GM23248 (cell line): ENCODE data around the gene TCF25.

Experiments
- EZH2 ChIP-seq: fragments of 200-600 bp; sonication (generic); IDR thresholded peaks from 2 replicates; pipeline ENCODE4 v1.6.1; 2018; ENCODE audit warnings: antibody characterized with exemption, mild to moderate bottlenecking; ENCODE audit not compliant: insufficient read depth, poor library complexity, severe bottlenecking
- EZH2phosphoT487 ChIP-seq: fragments of 200-600 bp; sonication (generic); IDR thresholded peaks from 2 replicates; pipeline ENCODE4 v1.6.1; 2018; ENCODE audit warnings: antibody characterized with exemption, moderate library complexity, mild to moderate bottlenecking, low read depth; ENCODE audit not compliant: insufficient read depth

- TF ChIP-seq EZH2phosphoT487 (no peak), EZH2 (no peak)
Observed at GRCh38 chr16:89829630-89830437, 43.6 kb upstream of the TCF25 start.
